Fibroblast of lung (primary cell): ENCODE data around the gene SEC31B. TPM values are rescaled to one million over a fixed set of nuclear protein-coding genes. Genes with fewer than 3 reads are reported as not detected.

Experiments used
- DNase-seq, 2 donors: peaks; one replicate each; pipeline versions ENCODE4 v3.0.0 to v3.0.0-alpha.2; 2010; ENCODE audit warnings: low read depth in 2 of 2
- H2AFZ ChIP-seq: 2 replicates; pipeline ENCODE4 v1.5.1; 2012; ENCODE audit warnings: low read length, control low read depth, inconsistent platforms
- H3K27ac ChIP-seq: 2 replicates; pipeline ENCODE4 v1.5.1; 2011; ENCODE audit warnings: low read length, control low read depth; ENCODE audit not compliant: insufficient read depth
- H3K27me3 ChIP-seq: 2 replicates; pipeline ENCODE4 v1.5.1; 2011; ENCODE audit warnings: mild to moderate bottlenecking, low read length; ENCODE audit not compliant: control insufficient read depth, insufficient read depth
- H3K36me3 ChIP-seq: 2 replicates; pipeline ENCODE4 v1.5.1; 2011; ENCODE audit warnings: low read length; ENCODE audit not compliant: control insufficient read depth, insufficient read depth
- H3K4me1 ChIP-seq: 2 replicates; pipeline ENCODE4 v1.5.1; 2011; ENCODE audit warnings: low read length; ENCODE audit not compliant: control insufficient read depth, insufficient read depth; ENCODE audit errors: extremely low read depth
- H3K4me2 ChIP-seq: 2 replicates; pipeline ENCODE4 v1.5.1; 2011; ENCODE audit warnings: low read length, control low read depth; ENCODE audit not compliant: insufficient read depth; ENCODE audit errors: extremely low read depth
- H3K4me3 ChIP-seq, 4 experiments: fragments of 200-600 bp in 1 of 4; sonication (generic) in 1 of 4; replicated peaks in 1 of 4; 2 replicates each; pipeline ENCODE4 v1.5.1; 2011 to 2016; ENCODE audit warnings: low read length in 4 of 4, low read depth in 3 of 4, mild to moderate bottlenecking in 3 of 4, control low read depth in 2 of 4, inconsistent platforms in 1 of 4, mixed read lengths in 1 of 4; ENCODE audit not compliant: insufficient read depth in 1 of 4; ENCODE audit errors: control extremely low read depth in 1 of 4
- H3K79me2 ChIP-seq: 2 replicates; pipeline ENCODE4 v1.5.1; 2012; ENCODE audit warnings: mild to moderate bottlenecking, low read length, inconsistent platforms; ENCODE audit not compliant: control insufficient read depth, insufficient read depth
- H3K9ac ChIP-seq: 2 replicates; pipeline ENCODE4 v1.5.1; 2011; ENCODE audit warnings: mild to moderate bottlenecking, low read length, control low read depth; ENCODE audit not compliant: insufficient read depth
- H3K9me3 ChIP-seq: 2 replicates; pipeline ENCODE4 v1.5.1; 2012; ENCODE audit warnings: low read depth, low read length; ENCODE audit not compliant: control insufficient read depth, insufficient read depth
- H4K20me1 ChIP-seq: 2 replicates; pipeline ENCODE4 v1.5.1; 2011; ENCODE audit warnings: low read length; ENCODE audit not compliant: control insufficient read depth, insufficient read depth; ENCODE audit errors: extremely low read depth
- CTCF ChIP-seq, 2 donors: IDR thresholded peaks in 1 of 2; conservative IDR thresholded peaks in 1 of 2; 1 replicate in 1 of 2; 2 replicates in 1 of 2; pipeline ENCODE4 v1.5.1; 2011 to 2012; ENCODE audit warnings: low read length in 2 of 2, control low read depth in 1 of 2, inconsistent platforms in 1 of 2, low read depth in 1 of 2, mild to moderate bottlenecking in 1 of 2
- EZH2 ChIP-seq: IDR thresholded peaks from 2 replicates; pipeline ENCODE4 v1.5.1; 2012; ENCODE audit warnings: low read length, control low read depth, mild to moderate bottlenecking; ENCODE audit errors: missing control alignments
- polyA plus RNA-seq, 2 donors: library from polyadenylated mRNA; depleted of rRNA in 1 of 2; stranded (reverse) in 1 of 2; unstranded in 1 of 2; fragments of >200 nt; gene quantifications; 2 replicates each; pipeline ENCODE4 v1.2.1, GENCODE V29; 2011 to 2012; ENCODE audit warnings: missing spikeins in 1 of 2
- total RNA-seq: library from RNA; depleted of rRNA; stranded (reverse); fragments of >200 nt; gene quantifications from 2 replicates; pipeline ENCODE4 v1.2.1, GENCODE V29; 2014

SEC31B gene
- total and polyA plus RNA-seq, 2 donors (not counting 1 experiment from before 2014, with no cell fraction given) = 2.7 to 3.0 TPM

- Histone ChIP-seq H3K79me2 (no peaks in the 10 kb centered on the region), H3K4me1 (no peaks in the 10 kb centered on the region), H3K27me3 (peaks cover 11% of the 10 kb centered on the region), H2AFZ (no peak overlapping the region), H3K4me3 (no peak overlapping the region), H3K36me3 (no peaks in the 10 kb centered on the region), H3K9ac (no peak overlapping the region), H4K20me1 (no peaks in the 10 kb centered on the region), H3K4me2 (no peak overlapping the region), H3K9me3 (no peaks in the 10 kb centered on the region), H3K27ac (no peak overlapping the region)
- TF ChIP-seq EZH2 = no peak
- no peak for TF ChIP-seq CTCF (conservative IDR thresholded peaks at IDR 0.05 in 1 of 2, IDR thresholded peaks at IDR 0.05 in 1 of 2; ENCODE audit: low read depth in 1 of 2, low read length in 2 of 2)
- DNase-seq = no peak
These were observed 32.1 kb downstream of the SEC31B start for GRCh38 chr10:100487529-100487928.

DNA sequence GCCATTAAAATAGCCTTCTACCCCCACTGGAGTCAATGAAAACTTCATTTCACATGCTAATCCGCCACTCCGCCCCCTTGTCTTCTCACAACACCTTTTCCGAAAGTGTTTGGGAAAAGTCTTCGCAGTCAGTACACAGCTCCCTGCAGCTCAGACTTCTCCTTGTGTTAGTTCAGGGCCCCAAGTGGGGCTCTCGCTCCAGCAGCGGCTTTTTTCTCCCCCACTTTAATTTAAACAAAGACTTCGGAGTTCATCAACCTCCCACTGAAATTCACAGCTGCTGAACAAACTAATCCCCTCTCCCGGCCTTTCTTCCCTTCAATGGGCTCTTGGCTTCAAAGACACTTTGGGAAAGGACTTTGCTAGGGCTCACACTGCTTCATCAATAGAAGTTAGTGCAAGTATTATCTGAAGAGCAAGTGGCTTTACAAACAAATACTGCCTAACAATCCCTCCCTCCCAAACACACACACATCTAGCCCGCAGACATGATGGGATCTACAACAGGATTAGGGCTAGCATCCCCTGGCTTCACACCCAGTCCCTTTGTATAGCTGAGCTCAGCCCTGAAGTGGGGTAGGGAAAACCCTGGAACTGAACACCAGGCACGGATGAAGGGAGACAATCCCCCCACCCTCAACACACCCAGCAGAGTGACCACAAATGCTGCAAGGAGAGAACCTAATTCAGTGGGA lies 33.7 kb downstream of the SEC31B start:
- Histone ChIP-seq H3K4me2 (no peak overlapping the region), H3K36me3 (no peaks in the 10 kb centered on the region), H4K20me1 (no peaks in the 10 kb centered on the region), H3K27ac (no peak overlapping the region), H3K9ac (no peak overlapping the region), H3K27me3 (peaks cover 15% of the 10 kb centered on the region), H3K9me3 (no peaks in the 10 kb centered on the region), H2AFZ (no peak overlapping the region), H3K4me1 (no peaks in the 10 kb centered on the region), H3K79me2 (no peaks in the 10 kb centered on the region), H3K4me3 (no peak overlapping the region)
- DNase-seq = no peak
- TF ChIP-seq EZH2 = no peak
- no peak for TF ChIP-seq CTCF (conservative IDR thresholded peaks at IDR 0.05 in 1 of 2, IDR thresholded peaks at IDR 0.05 in 1 of 2; ENCODE audit: low read depth in 1 of 2, low read length in 2 of 2)

DNA sequence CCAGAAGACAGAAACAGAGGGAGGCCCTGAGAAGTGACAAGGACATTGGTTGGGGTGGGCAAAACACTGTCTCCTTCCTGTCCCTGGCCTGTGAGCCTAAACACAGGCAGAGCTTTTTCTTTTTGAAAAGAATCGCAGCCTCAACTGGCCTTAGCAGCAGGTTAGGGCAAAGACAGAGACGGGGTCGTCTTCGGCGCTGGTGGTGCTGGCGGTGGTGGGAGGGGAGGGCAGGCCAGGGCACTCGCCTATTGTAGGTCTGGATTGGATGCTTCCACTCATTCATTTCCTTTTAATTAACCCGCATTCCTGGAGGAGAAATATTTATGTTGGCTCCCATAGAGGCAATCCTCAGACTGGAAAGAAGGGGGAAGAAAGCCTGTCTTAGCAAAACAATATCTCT lies 34.3 kb downstream of the SEC31B start:
- TF ChIP-seq EZH2 (no peak), CTCF (conservative IDR thresholded peaks at IDR 0.05 in 1 of 2, IDR thresholded peaks at IDR 0.05 in 1 of 2; ENCODE audit: low read depth in 1 of 2, low read length in 2 of 2) (no peak)
- DNase-seq = no peak
- Histone ChIP-seq H4K20me1 (no peaks in the 10 kb centered on the region), H3K27me3 (peaks cover 18% of the 10 kb centered on the region), H3K4me3 (no peak overlapping the region), H3K9ac (no peak overlapping the region), H3K9me3 (no peaks in the 10 kb centered on the region), H3K4me1 (no peaks in the 10 kb centered on the region), H3K27ac (no peak overlapping the region), H2AFZ (no peak overlapping the region), H3K36me3 (no peaks in the 10 kb centered on the region), H3K79me2 (no peaks in the 10 kb centered on the region), H3K4me2 (no peak overlapping the region)
